Measurements from ENCODE around the gene KCNQ1OT1.

Gene KCNQ1OT1

DNA sequence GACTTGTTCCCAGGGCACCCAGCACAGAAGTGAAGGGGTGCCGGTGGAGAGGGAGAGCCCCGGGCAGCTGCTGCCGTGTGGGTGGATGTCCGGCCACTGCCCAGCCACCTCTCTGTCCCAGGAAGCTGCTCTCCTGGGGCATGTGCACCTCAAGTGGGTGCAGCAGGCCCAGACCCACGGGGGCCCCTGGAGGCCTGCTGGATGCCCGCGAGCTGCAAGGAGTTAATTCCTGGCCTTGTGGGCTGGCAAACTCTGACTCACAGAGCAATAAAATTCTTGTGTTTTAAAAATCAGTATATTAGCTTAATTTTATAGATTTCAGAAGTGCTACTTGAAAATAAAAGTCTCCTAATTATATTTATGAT lies 37.4 kb upstream of the KCNQ1OT1 start:
- no peak for DNase-seq (ENCODE audit: low read depth)

DNA sequence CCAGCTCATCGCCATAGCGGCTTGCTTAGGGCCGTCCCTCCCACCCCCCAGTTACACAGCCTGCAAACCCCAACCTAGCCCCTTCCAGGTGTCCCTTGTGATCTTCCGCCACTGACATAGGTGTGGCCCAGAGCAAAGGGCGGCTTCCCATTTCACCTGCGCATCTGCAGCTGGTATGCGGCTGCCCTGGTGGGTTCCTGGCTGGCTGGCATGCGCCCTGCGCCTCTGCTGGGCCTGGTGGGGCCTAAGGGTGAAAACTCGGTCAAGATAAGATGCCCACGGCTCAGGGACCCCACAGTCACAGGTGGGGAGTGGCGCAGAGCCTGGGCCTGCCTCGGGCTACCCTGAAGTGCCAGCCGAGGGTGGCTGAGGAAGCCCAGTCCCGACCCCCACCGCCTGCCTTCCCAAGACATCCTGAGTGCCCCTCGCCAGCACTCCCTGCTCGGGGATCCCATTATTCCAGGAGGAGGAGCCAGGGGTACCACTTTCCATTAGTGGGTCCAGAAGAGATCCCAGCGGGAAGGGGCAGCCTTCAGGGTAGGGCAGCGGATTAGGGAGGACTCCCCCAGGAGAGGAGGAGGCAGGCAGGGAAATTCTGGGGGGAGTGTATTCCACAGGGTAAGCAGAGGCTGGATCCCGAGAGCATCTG lies 36.9 kb upstream of the KCNQ1OT1 start:
- DNase-seq (ENCODE audit: low read depth): no peak

DNA sequence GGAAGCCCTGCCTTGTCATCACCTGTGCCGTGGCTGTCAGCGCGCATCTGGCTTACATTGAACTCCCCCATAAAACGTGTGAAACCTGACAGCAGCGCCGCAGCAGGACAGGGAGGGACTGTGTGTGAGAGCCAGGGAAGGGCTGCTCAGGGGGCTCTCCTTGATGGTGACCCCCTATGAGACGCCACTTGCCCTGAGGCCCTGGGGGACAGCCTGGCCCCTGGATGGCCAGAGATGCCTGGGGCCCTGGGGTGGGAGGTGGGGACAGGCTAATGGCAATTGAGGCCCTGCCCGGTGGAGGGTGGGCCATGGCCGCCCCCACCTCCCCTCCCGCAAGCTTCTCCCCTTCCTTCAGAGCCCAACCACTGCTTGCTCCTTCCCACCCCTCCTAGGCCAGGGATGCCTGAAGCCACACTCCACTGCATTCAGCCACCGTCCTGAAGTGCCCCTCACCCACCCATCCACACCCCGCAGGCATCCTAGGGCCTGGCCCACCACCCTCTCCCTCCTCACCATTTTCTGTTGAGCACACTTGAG lies 35.3 kb upstream of the KCNQ1OT1 start:
- DNase-seq (ENCODE audit: low read depth): no peak

DNA sequence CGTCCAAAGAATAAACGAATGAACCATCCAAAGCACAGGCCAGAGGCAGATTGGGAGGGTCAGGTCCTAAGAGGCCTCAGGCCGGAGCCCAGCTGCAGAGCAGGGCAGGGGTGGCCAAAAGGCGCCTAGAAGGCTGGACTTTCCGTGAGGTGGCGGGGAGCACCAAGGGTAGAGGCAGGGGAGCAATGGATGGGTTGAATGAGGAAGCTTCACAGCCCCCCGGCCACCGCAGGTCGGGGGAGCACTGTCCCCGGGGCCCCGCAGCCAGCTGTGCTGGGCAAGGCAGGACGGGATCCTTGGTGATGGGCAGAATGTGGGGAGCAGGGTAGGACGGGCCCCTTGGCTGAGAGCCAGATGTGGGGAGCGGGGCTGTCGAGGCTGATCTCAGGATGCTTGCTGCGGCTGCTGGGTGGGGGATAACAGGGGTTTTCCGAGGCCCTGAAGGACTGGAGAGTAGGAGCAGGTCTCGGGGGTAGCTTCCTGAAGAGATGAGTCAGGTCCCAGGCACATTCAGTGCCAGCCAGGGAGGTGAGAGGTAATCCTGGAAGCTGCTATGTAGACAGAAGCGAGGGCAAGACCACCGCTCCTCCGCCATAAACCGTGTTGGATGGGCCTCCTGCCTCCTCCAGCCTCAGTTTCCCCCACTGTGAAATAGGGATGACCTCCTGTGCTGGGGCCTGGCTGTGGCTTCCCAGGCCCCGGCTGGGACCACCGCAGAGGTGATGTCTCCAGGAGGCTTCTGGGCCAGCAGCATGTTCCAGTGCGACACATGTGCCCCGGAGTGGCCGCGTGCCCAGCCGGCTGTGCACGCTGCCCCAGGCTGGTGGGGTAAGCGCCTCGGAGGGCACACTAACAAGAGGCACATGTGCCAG lies 34.6 kb upstream of the KCNQ1OT1 start:
- DNase-seq (ENCODE audit: low read depth): no peak

DNA sequence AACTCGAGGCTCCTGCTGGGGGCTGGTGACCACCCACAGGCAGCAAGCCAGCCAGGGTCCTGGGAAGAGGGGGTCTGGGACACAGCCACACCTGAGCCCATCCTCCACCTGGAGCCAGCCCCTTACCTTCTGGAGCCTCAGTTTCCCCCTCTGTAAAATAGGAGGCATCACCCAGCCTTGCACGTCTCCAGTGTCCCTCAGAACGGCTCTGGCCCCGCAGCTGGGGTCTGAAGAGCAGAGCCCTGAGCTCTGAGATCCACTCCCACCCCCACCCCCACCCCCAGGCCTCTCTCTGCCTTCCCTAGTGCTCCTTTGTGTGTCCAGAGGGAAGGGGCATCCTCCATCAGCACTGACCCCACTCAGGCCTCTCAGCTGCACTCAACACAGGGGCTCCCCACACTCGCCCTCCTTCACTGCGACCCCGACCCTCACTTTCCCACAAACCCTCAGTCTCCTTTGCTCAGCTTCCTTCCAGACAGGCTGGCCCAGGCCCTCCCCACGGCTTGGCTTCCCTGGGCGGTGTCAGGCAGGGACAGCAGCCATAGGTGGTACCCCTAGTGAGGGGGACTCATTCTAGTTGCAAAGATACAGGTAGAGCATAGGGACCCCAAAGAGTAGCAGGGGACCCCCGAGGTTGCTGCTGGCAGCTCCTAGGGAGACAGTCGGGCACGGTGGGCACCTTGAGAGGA lies 33.3 kb upstream of the KCNQ1OT1 start:
- DNase-seq (ENCODE audit: low read depth): no peak

DNA sequence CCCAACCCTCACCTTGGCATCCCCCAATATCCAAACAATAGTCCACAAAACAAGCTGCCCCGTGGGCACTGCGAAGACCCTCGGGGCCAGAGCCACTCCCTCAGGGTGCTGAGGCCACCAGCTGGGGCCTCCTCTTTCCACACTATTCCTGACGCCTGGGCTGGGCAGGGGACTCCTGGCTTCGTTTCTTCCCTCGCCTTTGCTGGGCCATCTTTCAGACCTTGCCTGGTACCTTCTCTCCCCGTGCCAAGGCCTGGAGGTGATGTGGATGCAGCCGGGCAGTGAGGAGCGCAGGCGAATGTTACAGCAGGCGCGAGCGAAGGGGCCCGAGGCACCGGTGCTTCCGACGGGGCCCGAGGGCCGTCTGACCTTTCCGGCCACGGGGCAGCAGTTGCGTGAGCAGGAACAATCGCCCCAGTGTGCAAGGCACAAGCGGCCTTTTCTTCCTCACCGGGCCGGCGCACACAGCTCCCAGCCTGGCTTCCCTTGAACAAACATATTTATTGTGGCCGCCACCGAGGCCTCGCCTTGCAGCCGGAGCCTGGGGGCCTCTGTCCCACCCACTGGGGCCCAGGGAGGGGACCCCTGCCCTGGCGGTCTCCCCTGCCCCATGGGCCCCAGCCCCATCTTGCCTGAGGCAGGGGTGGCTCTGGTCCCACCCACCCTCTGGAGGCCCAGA lies 32.6 kb upstream of the KCNQ1OT1 start:
- DNase-seq (ENCODE audit: low read depth): no peak

DNA sequence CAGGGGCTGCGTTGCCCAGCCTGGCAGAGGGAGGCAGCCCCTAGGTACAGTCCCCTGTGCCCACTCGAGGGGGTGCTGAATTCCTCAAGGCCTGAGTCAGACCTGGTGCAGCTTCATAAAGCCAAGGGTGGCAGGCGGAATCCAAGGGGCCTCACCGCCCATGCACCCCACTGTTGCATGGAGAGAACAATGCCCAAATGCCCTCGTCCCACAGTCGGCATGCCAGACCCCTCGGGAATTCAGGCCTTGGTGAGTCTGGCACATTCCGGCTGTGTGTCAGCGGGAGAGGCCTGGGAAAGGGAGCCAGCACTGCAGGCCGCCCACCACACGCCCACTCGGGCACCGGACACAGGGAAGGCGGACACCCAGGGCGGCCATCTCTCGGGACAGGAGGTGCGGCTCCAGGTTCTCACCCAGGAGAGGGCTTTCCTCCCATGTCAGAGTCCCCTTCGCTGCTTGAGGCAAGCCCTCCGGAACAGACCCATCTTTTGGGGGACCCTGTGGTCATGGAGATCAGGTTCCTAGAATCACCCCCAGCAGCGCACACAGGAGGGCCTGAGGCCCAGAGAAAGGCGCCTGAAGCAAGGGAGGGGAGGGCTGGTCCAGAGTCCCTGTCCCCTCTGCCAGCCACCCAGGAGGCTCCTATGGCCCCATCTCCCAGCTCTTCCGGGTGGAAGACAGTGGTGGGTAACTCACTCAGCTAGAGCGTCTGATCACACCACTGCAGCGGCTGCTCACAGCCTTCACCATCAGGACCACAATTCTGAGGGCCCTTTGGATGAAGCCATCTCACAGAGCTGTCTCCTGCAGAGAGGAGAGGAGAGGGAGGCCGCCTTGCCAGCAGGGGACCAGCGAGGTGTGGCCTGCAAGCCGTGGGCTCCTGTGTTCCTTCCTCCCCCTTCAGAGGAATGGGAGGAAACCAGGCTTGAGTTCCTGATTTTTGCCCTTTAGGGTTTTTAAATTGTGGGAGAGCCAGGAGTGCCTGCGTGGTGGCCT lies 31.6 kb upstream of the KCNQ1OT1 start:
- no peak for DNase-seq (ENCODE audit: low read depth)

DNA sequence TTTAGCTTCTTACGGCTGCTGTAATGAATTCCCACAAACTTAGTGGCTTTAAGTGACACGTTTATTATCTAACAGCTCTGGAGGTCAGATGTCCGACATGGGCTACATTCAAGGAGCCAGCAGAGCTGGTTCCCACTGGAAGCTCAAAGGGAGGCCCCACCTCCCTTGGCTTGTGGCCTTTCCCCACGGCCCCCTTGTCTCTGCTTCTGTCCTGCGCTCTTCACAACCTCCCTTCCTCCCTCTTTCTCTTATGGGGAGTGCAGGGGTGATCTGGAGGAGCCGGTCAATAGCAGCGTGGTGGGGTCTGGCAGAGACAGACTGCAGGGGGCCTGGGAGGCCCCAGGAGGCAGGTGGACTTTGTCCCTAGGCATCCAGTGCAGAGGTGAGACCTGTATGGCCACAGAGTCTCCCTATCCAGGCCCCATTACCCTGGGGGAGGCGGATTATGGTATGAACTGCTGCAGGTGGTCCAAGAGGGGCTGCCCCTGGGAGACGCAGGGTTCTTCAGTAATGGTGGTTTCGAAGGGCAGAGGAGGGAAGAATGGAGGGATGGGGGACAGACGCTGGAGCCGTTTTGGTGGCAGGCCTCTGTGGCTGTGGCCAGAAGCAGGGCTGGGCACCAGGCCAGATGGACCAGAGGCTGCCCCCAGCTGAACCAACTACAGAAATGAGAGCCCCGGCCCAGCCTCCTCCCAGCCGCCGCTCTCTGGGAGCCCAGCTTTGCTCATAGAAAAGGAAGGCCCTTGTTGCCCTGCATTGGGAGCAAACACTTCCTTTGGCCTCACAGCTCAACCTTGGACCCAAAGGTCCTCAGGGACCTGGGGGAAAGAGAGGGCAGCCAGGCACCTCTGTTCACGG lies 30.7 kb upstream of the KCNQ1OT1 start:
- DNase-seq (ENCODE audit: low read depth): no peak

DNA sequence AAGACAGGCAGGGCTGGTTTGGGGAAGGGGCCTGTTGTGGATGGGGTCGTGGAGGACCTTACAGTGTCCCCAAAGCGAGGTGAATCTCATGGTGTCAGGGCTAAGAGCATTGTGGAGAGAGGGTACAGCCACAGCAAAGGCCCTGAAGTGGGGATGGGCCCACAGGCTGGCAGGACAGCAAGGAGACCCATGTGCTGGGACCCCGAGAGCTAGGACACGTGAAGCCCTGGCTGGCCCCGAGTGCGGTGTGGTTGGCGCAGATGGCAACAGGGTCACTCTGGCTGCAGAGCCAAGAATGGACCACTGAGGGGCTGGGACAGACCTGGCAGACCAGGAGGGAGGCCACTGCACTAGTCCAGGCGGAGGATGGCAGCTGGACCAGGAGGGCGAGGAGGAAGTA lies 30.0 kb upstream of the KCNQ1OT1 start:
- no peak for DNase-seq (ENCODE audit: low read depth)

DNA sequence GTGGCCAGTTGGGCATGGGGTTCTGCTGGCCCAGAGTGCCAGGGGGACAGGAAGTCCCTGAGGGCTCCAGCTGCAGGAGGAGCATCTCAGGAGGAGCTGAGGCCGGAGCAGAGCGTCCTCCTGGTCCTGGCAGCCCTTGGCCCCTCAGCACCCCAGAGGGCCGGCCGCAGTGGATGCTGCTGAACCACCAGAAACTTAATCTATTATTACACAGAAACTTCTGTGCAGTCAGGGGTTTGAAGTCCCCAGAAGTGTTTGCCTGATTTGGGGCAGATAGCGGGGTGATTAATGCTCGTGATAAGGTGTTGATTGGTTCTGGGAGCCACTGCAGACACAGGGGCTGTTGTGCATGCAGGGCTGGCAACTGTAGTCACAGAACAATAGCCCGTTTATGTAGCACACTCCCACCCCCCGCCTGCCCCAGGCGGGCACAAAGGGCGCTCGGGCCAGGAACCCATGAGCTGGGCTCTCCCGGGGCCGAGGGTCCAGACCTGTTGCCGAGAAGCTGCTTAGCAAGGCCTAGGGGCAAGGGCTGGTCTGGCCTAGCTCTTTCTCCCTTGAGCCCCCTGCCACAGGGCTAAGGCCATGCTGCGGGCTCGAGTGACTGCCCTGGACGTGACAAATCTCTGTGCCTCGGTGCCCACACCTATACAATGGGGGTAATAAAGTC lies 29.0 kb upstream of the KCNQ1OT1 start:
- no peak for DNase-seq (ENCODE audit: low read depth)

DNA sequence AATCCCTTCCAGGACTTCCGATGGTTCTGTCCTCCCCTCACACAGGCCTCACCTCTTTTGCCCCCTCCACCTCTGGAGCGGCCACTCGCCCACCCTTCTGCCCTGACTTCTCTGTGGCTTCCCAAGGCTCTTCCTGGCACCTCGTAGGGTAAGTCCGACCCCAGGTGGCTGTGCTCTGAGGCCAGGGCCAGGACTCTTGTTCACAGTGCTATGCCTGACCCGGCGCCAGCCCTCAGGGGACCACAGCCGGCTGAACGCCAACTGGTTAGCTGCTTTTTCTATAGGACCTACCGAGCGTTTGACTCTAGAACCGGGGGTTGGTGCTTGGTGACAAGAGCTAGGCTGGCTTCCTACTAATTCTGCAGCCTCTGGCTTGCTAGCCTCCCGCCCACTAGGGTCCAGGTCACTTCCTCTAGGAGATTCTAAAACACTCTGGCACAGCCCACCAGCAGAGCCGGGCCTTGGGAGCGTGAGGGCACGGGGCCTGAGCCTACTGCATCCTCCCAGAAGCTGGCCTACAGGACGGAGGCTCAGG lies 28.4 kb upstream of the KCNQ1OT1 start:
- DNase-seq (ENCODE audit: low read depth): no peak

DNA sequence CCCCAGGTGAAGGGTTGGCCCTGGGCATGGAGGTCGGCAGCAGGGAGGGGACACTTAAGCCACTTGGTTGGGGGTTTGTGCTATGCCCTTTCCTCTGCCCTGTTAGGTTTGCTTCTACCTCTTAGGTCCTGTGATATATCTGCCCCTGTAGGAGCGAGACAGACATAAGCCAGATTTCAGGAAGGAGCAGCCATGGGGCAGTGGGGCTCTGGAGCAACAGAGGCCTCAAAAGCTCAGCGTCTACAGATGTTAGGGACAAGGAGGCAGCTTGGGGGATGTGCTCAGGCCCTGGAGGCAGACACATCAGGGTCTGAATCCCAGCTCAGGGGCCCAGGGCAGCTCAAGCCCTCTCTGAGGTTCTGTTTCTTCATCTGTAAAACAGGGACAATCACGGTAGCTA lies 27.2 kb upstream of the KCNQ1OT1 start:
- no peak for DNase-seq (ENCODE audit: low read depth)

DNA sequence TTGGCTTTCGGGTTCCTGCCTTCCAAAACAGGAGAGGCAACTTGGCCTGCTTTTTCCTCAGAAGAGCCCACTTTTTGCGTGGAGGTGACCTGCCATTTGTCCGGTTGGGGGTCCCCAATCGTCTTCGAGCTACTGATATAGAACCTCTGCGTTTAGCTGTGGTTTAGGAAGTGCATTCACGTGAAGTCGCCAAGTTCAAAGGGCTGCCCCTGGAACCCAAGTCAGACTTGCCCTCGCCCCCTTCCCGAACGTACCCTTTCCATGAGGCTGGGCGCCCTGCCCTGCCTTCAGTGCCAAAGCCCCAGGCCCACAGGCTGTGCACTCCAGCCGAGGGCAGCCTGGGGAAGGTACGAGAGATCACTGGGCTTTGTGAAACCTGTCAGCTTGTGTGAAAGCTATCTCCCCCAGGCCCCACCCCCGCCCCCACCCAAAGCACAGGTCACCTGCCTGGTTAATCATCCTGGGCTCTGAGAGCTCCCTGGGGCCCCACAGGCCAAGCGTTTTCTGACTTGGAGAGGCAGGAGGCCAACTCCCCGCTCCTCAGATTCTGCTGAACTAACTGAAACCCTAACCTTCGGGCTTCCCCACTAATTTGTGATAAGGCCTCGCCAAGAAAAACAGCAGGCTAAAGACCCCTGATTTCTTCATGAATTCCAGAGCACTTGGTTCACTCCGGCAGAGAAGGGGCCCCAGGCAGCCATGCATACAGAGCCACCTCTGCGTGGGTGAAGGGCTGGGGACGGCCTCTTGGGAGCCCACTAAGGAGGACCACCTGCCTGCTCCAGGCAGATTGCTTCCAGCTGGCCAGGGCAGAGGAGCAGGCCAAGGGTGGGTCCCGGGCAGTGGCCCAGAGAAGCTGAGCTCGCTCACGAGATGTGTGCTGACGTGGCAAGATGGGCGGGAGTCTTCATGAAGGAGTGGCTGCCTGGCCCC lies 25.8 kb upstream of the KCNQ1OT1 start:
- no peak for DNase-seq (ENCODE audit: low read depth)

DNA sequence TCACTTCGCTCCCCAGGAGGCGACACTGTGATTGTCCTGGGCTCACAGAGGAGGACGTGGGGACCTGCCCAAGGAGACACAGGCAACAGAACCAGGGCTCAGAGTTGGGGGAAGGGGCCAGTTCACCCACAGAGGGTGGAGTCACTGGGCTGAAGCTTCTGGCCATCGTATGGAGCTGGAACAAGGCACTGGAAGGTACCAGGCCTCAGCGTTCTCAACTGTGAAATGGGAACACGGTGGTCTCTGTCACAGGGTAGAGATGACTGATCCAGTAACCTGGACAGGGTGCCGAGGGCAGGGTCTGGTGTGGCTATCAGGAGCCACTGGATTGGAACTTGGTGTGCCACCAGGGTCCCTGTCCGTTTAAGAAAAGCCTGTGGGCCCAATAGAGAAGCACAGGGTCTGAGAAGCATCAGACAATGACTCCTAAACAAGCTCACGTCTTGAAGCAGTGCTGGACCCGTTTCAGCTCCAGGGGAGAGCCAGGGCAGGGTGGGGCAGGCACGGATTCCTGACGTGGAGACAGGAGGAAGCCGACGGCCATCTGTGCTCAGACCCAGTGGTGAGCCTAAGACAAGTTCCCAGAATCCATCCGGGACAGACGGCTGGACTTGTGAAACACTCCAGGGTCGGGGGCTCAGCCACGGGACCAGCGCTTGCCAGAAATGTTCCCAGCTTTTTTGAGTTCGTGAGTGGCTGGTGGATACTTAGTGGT lies 25.0 kb upstream of the KCNQ1OT1 start:
- no peak for DNase-seq (ENCODE audit: low read depth)

DNA sequence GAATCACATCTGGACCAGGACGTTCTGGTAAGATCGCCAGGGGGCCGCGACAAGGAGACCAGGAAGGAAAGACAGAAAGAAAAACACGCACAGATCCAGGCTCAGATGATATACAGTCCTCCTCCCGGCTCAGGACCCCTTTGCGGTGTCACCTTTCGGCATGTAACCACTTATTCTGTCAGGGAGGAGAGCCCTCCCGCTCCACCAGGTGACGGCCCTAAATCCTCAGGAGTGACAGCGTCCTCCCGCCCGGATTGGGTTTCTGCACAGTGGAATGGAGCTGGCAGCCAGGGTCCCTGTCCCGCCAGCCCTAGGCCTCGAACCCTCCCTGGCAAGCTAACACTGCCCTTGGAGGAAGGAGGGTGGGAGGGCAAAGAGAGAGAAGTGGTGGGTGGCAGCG lies 24.3 kb upstream of the KCNQ1OT1 start:
- no peak for DNase-seq (ENCODE audit: low read depth)

DNA sequence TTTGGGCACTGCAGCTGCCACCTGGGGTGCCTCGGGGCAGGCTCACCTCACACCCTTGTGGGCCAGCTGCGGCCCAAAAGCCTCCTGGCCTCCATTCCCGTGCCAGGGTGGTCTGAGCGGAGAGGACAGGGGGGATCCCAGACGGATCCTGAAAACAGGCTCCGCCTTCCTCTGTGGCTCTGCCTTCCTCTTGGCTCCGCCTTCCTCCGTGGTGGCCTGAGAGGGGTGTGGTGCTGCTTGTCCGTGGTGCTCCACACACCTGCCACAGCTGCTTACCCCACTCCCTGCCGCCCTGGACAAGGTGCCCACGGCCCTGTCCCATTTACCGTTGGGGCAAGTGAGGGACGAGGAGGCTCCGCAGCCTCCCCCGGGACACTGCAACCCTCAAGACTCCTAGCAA lies 23.2 kb upstream of the KCNQ1OT1 start:
- no peak for DNase-seq (ENCODE audit: low read depth)

DNA sequence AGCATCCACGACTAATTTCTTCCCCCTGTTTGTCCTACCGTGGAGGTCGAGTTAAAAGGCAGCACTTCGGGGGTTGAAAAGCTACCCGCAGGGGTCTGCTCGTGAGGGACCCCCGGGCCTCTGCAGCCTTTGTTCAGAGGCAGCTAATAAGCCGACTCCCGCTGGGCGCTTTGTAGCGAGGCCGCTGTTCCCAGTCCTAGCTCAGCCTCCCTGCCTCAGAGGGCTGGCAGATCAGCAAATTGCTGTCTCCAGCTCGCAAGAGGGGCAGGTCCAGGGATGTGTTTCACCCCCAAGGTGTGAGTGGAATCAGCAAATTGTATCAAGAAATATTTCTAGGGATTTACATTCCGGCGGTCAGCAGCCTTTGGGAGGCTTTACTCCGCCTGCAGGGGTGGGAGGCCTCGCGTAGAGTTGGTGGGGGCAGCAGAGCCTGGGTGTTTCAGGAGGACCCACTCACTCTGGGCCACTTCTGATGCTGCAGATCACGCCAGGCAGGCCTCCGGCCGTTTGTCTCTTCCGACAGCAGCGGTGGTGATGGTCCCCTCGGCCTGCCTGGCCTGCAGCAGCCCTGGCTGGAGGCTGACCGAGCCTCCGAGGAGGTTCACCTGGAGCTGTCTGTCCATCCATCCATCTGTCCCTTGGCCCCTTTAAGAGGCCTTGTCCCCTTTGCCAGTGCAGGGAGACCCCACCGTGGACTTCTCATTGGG lies 21.6 kb upstream of the KCNQ1OT1 start:
- no peak for DNase-seq (ENCODE audit: low read depth)

Data from activated gamma-delta T cell treated with anti-CD3 and anti-CD28 coated beads, Interleukin-2, amount 50 U/mL, for 16 hours (primary cell).